Activated CD8-positive, alpha-beta memory T cell treated with anti-CD3 and anti-CD28 coated beads for 36 hours (primary cell): ENCODE measurements around the gene FAM20A. TPM values are rescaled to one million over a fixed set of nuclear protein-coding genes. Genes with fewer than 3 reads are reported as not detected.

Experiments used
- CTCF ChIA-PET: fragments of 350-600 bp; sonication (Branson Sonifier 250); formaldehyde crosslinking; loops from one replicate; lab custom pipeline; 2021; ENCODE audit warnings: antibody characterized with exemption; lab: Charles Lee
- POLR2A ChIA-PET: fragments of 350-600 bp; sonication (Branson Sonifier 250); formaldehyde crosslinking; loops from one replicate; lab custom pipeline; 2021; ENCODE audit warnings: antibody characterized with exemption; lab: Charles Lee
- total RNA-seq, 2 experiments: library from RNA; stranded (reverse); gene quantifications; one replicate each; pipeline ENCODE4 v1.2.3, GENCODE V29; 2021

Gene FAM20A
- total RNA-seq, 2 experiments from 2014 or later = not detected

DNA sequence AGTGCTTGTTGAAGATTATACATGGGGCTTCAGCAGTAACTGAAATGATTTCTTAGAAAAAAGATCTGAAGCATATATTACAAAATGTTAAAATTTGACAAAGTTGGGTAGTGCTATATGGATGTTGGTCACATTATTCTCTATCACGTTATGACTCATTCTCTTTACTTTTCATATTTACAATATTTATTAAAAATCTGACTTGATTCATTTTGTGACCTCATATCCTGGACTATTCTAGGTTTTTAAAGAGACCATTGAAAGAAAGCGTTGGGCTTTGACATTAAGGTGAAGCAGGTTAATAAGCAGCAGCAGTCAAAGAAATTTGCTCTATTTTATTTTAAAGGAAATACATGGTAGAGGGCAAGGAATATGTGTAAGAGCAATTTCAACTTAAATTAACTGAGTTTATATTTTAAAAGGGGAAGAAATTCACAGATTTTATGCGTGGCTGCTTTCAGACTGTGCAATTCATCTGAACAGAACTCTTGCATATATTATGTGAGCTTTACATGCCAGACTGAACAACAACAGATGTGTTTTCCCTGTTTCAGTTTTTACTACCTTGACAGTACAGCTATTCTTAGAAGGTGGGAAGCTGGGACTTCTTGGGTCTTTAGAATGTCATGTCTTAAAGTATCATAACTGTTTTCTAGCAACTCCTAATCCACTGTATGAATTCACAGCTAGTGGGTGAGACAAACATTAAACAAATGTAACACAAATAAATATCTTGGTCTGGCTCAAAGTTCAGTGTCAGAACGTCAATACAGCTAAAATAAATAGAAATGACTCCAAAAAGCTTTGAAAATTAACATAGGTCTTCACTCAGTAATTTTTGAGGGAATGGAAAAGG, 10.4 kb upstream of the FAM20A start:
- POLR2A ChIA-PET = no interaction called here
- CTCF ChIA-PET = no interaction called here

DNA sequence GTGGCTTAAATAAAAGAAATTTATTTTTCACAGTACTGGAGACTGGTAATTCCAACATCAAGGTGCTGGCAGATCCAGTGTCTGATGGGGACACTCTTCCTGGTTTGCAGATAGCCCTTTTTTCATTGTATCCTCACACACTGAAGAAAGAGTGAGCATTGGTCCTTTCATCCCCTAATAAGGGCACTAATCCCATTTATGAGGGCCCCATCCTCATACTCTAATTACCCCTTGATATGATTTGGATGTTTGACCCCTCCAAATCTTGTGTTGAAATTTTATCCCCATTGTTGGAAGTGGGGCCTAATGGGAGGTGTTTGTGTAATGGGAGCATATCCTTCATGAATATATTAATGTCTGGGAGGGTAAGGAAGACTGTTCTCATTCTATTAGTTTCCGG, 9.4 kb upstream of the FAM20A start:
- CTCF ChIA-PET = no interaction called here
- POLR2A ChIA-PET = no interaction called here

- ChIA-PET POLR2A (no interaction called here), CTCF (no interaction called here)
Observed at GRCh38 chr17:68608515-68609130, 7.5 kb upstream of the FAM20A start.

DNA sequence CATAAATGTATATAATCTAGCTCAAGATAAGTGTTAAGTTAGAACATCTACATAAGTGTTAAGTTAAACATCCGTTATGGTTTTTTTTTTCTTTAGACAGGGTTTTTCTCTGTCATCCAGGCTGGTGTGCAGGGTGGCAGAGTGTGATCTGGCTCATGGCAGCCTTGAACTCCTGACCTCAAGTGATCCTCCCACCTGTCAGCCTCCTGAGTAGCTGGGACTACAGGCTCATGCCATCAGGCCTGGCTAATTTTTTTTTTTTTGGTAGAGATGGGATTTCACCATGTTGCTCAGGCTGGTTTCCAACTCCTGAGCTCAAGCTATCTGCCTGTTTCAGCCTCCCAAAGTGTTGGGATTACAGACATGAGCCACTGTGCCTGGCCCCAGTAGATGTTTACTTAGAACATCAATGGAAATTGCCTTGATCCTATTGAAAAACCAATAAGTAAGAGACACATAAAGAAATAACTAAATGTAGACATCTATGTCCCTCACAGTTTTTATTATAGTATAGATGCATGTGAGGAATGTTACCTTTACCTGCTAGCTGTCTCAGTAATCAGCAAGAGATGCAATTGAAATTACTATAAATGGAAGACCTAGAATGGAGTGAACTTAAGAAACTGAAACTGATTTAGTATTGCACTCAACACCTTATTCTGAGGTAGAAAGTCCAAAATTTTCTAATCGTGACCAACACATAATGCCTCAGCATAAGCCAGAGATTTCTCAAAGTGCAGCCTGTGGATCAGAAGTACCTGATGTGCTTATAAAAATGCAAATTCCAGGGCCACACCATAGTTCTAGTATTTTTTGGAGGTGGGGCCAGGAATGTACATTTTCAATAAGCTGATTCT, 5.5 kb upstream of the FAM20A start:
- POLR2A ChIA-PET = no interaction called here
- CTCF ChIA-PET = interaction anchor here (0.7 kb wide), 1 partner anchor 416 kb away, joined by 3 read pairs; no protein-coding TSS in a partner anchor

DNA sequence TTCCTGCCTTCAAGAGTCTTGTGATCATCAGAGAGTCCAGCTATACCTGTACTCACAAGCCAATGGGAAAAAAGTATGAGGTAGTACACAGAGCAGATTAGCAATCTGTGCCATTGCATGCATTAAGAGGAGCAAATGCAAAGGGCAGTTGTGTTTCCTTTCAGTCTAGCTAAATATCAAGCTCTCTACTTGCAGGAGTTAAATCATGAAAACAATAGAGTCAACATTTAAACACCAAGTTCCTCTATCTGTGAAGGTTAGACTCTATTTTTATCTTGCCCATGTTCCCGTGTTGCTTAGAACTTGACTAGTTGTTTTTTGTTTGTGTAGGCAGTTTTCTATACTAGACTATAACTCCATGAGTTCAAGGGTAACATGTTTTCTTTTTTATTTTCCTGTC, 4.7 kb upstream of the FAM20A start:
- CTCF ChIA-PET = no interaction called here

GRCh38 chr17:68603656-68604055, 2.5 kb upstream of the FAM20A start:
- CTCF ChIA-PET = no interaction called here
- POLR2A ChIA-PET = no interaction called here

More for the DNA sequence above, 4.7 kb upstream of the FAM20A start:
- POLR2A ChIA-PET = no interaction called here

GRCh38 chr17:68603027-68603426, 1.9 kb upstream of the FAM20A start:
- CTCF ChIA-PET = no interaction called here
- POLR2A ChIA-PET = no interaction called here

DNA sequence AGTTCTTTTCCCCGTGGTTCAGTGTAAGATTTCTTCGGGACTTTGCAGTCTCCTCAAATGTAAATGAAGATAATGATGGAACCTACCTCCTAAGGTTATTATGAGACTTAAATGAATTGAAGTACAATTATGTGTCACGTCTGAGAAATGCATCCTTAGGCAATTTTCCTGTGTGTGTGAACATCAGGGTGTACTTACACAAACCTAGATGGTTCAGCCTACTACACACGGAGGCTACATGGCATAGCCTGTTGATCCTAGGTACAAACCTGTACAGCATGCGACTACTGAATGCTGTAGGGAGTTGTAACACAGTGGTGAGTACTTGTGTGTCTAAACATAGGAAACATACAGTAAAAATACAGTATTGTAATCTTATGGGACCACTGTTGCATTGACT, 1.1 kb upstream of the FAM20A start:
- ChIA-PET POLR2A (no interaction called here), CTCF (interaction anchor here (0.9 kb wide), 1 partner anchor 12 kb away, joined by 4 read pairs; no protein-coding TSS in a partner anchor)

DNA sequence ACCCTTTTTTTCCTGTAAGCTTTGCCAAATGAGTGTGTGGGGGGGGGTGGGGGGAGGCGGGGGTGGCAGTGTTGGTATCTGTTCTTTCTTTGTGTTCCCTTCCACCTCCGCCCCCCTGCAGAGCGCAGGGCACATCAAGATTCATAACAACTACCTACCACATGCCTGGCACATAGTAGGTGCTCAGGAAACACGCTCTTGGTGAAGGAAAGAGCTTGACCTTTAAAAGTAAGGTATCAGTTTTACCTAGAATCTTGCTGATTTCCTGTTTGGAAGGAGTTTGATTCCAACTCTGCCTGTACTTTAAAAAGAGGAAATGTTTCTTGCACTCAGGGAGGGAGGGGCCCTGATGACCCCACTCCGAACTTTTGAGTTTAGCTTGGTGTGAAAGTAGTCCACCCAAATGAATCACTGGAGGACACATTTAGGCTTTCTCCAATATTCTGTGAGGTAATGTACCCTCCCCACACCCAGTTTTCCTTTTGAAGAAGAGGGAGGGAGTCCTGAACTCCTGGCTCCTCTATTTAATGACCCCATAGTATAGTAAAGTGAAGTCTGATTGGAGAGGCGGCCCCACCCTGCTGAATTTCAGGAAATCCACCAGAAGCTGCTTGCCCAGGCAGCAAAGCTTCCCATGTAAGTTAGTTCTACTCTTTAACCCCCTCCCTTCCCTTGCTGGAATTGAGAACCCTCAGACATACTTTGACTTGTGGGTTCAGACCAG, 560 bp upstream of the FAM20A start:
- ChIA-PET CTCF (interaction anchor here (0.9 kb wide), 1 partner anchor 13 kb away, joined by 4 read pairs; no protein-coding TSS in a partner anchor), POLR2A (no interaction called here)

DNA sequence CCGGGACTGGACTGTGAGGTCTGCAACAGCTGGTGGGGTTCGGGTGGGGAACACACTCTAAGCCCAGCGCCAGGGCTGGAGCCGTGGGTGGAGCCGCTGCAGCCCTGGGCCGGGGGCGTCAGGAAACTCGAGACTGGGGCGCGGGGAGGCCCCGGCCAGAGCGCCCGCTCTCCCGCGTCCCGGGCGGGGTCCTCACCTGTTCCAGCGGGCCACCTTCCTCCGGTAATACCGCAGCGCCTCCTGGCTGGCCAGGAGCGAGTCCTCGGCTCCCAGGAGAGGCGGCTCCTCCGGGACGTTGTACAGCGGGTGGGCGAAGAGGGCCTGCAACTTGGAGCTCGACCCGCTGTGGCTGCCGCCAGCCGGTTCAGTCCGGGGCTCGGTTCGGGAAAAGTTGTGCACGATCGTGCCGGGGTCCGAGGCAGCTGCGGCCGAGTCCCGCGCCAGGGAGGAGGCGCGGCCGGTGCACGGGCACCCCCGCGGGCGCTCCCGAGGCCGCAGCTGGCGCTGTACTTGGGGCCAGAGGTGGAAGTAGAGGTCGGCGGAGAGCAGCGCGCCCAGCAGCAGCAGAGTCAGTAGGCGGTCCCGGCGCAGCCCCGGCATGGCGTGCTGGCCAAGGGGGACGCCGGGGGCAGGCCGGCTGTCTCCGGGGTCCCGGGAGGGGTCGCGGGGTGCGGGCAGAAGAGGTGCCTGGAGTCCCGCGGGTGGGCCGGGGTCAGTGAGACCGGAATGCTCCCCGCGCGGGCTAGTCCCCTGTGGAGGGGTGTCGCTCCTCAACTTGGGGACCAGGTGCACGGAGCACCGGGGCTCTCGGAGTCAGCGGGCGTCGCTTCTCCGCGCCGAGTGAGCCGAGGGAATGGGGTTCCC, 868 bp downstream of the FAM20A start:
- POLR2A ChIA-PET = no interaction called here
- CTCF ChIA-PET = no interaction called here

- CTCF ChIA-PET = no interaction called here
Observed at GRCh38 chr17:68599552-68600066, 1.6 kb downstream of the FAM20A start.

DNA sequence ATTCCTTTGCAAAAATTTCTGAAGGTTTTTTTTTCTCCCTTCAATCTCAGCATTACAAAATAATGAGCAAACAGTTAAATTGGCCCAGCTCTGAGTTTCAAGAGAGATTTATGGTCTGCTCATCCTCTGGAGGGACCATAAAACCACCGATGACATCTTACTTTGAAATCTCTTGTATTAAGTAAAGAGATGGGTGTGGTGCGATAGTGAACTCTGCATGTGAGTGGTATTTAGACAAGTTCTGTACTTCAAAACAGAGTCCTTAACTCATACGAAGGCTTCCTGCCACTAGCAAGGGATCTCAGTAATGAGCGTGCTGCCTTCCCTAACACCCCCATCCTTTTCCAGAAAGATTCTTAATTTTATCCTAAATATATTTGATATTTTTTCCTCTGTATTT, 2.1 kb downstream of the FAM20A start:
- CTCF ChIA-PET = no interaction called here
- POLR2A ChIA-PET = no interaction called here

More at GRCh38 chr17:68599552-68600066, 1.6 kb downstream of the FAM20A start:
- POLR2A ChIA-PET = no interaction called here

GRCh38 chr17:68598545-68598961, 2.6 kb downstream of the FAM20A start:
- POLR2A ChIA-PET = no interaction called here

GRCh38 chr17:68598074-68598473, 3.1 kb downstream of the FAM20A start:
- CTCF ChIA-PET = no interaction called here
- POLR2A ChIA-PET = no interaction called here

More at GRCh38 chr17:68598545-68598961, 2.6 kb downstream of the FAM20A start:
- CTCF ChIA-PET = no interaction called here

GRCh38 chr17:68596411-68596945, 4.7 kb downstream of the FAM20A start:
- ChIA-PET POLR2A (no interaction called here), CTCF (no interaction called here)

DNA sequence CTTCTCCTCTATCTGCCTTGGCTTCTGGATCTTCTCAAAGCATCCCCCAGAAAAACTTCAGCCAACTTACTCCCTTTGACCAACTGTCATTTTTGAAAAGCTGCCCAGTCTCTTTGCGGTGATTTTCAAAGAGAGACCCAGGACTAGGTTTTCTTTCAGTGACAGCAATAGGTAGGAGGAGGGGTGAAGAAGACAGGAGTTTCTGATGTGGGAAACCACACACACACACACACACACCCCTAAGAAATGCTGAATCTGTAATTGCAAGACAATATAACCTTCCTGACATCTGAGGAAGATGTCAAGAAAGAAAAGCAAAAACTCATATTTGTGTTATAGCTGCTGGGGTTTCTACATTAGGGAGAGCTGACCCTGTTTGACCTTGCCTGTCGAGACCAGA, 5.2 kb downstream of the FAM20A start:
- CTCF ChIA-PET = no interaction called here
- POLR2A ChIA-PET = no interaction called here

- ChIA-PET CTCF (no interaction called here), POLR2A (no interaction called here)
Observed at GRCh38 chr17:68595496-68595895, 5.7 kb downstream of the FAM20A start.

DNA sequence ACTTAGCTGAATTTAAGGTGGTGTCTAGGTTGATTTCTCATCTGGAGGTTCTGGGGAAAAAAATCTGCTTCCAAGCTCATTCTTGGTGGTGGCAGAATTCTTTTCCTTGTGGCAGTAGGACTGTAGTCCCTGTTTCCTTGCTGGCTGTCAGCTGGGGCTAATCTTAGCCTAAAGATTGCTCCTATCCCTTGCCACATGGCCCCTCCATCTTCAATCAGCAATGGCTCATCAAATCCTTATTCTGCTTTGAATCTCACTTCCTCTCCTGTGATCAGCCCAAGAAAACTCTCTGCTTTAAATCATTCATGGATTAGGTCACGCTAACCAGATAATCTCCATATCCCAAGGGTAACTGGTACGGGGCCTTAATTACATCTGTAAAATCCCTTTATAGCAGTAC, 6.6 kb downstream of the FAM20A start:
- POLR2A ChIA-PET = no interaction called here
- CTCF ChIA-PET = no interaction called here
